Naive B cell (primary cell): Measurements from ENCODE around the gene CARMIL3. TPM values are rescaled to one million over a fixed set of nuclear protein-coding genes. Genes with fewer than 3 reads are reported as not detected.

ENCODE experiments used
- ATAC-seq, 2 donors: fragments of 150-1000 bp; cut with Tn5 transposase; 2 replicates each; pipeline ENCODE4 v1.10.0; 2021; ENCODE audit warnings: low read depth in 2 of 2, mild to moderate bottlenecking in 2 of 2, moderate library complexity in 2 of 2
- DNase-seq: peaks from one replicate; pipeline ENCODE4 v3.0.0; 2022
- H3K27ac Mint-ChIP-seq, 6 donors: one replicate each; pipeline ENCODE4 v1.8.0; 2020 to 2022; ENCODE audit warnings: mild to moderate bottlenecking in 6 of 6, mixed read lengths in 6 of 6, moderate library complexity in 5 of 6, inconsistent platforms in 2 of 6
- H3K27me3 Mint-ChIP-seq, 3 donors: one replicate each; pipeline ENCODE4 v1.8.0; 2021 to 2022; ENCODE audit warnings: mixed read lengths in 3 of 3, mild to moderate bottlenecking in 1 of 3
- H3K36me3 Mint-ChIP-seq, 2 donors: one replicate each; pipeline ENCODE4 v1.8.0; 2020 to 2022; ENCODE audit warnings: mixed read lengths in 2 of 2, inconsistent platforms in 1 of 2, mild to moderate bottlenecking in 1 of 2
- H3K4me1 Mint-ChIP-seq, 3 donors: one replicate each; pipeline ENCODE4 v1.8.0; 2020 to 2022; ENCODE audit warnings: mixed read lengths in 3 of 3, inconsistent platforms in 1 of 3, mild to moderate bottlenecking in 1 of 3, moderate library complexity in 1 of 3
- H3K4me3 Mint-ChIP-seq, 8 donors: one replicate each; pipeline ENCODE4 v1.8.0; 2020 to 2022; ENCODE audit warnings: mild to moderate bottlenecking in 8 of 8, mixed read lengths in 8 of 8, moderate library complexity in 8 of 8, inconsistent platforms in 2 of 8
- H3K9me3 Mint-ChIP-seq, 7 donors: one replicate each; pipeline ENCODE4 v1.8.0; 2020 to 2022; ENCODE audit warnings: mixed read lengths in 7 of 7, mild to moderate bottlenecking in 5 of 7, inconsistent platforms in 2 of 7, moderate library complexity in 1 of 7
- polyA plus RNA-seq, 6 donors: library from polyadenylated mRNA; unstranded; fragments of 300-500 nt; fragmentation: Illumina TruSeq; gene quantifications; one replicate each; pipeline ENCODE4 v1.2.3, GENCODE V29; 2021; ENCODE audit warnings: low read depth in 6 of 6

The CARMIL3 gene
- polyA plus RNA-seq, 6 donors from 2014 or later = 0.10 to 0.11 TPM; not detected in 4

GRCh38 chr14:24092110-24092504, 40.3 kb downstream of the CARMIL3 start:
- DNase-seq = no peak
- Mint-ChIP-seq H3K9me3 (no peaks in the 10 kb centered on the region), H3K36me3 (peaks cover 0 to 6% of the 10 kb centered on the region in 2 donors), H3K4me1 (peaks cover 36 to 54% (median 38%) of the 10 kb centered on the region in 3 donors), H3K27me3 (no peaks in the 10 kb centered on the region), H3K4me3 (peak overlapping the region in 6 of 8 donors; percentile 20 to 100 (median 98)), H3K27ac (peak overlapping the region in 2 of 6 donors; percentile 12 to 82)
- no peak for ATAC-seq

DNA sequence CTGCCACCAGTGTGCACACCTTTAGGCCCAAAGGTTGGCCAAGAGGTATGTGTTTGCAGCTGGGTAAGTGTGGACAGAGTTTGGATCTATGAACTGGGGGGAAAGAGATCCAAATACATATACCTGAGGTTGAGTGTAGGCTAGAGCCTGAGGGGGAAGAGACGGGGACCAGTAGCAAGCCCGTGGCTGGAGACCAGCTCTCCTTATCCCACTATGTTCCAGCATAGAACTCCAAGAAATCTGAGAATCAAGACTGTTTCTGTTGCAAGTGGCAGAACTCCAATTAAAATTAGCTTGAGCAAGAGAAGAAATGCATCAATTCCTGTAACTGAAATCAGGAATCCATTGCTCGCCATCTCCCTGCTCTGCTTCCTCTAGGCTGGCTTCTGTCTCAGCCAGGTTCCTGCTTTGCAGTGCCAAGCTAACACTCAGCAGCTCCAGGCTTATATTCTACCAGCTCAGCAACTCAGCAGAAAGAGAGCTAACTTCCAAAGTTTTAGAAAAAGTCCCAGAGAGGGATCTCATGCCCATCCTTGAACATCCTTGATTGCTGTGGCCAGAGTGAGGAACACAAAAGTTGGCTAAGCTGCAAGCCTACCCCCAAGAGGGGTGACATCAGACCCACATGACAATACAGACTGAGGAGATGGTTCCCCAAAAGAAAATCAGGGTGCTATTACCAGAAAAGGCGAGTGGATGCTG, 40.8 kb downstream of the CARMIL3 start:
- DNase-seq (no peak), ATAC-seq (no peak)
- no peaks in the 10 kb centered on the region for H3K27me3 Mint-ChIP-seq
- no peaks in the 10 kb centered on the region for H3K9me3 Mint-ChIP-seq
- H3K4me1 Mint-ChIP-seq = peaks cover 36 to 54% (median 38%) of the 10 kb centered on the region in 3 donors
- H3K36me3 Mint-ChIP-seq = peaks cover 0 to 6% of the 10 kb centered on the region in 2 donors
- H3K4me3 Mint-ChIP-seq = peak overlapping the region; percentile 79 to 100 (median 98)
- peak overlapping the region in 4 of 6 donors; percentile 93 to 96 (median 96) for H3K27ac Mint-ChIP-seq

DNA sequence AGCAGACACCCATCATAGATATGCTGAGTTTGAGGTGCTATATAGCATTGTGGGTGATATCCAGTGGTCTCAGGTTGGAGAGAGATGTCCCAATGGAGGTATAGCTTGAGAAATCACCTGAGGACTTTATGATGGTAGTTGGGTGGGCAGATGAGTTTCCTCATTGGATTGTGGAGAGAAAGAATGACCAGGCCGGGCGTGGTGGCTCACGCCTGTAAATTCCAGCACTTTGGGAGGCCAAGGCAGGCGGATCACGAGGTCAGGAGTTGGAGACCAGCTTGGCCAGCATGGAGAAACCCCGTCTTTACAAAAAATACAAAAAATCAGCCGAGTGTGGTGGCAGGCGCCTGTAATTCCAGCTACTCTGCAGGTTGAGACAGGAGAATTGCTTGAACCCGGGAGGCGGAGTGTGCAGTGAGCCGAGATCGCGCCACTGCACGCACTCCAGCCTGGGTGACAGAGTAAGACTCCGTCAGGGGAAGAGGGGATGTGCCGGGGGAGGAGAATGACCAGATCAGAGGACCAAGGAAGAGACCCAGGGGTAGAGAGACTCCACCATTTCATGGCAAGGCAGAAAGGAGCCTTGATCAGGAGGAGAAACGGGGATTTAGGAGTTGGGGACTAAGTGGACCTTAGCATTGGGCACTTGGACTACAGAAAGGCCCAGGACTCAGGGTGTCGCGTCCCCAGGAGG, 41.5 kb downstream of the CARMIL3 start:
- ATAC-seq (no peak), DNase-seq (no peak)
- Mint-ChIP-seq H3K27ac (peak overlapping the region; percentile 81 to 96 (median 96)), H3K4me1 (peaks cover 36 to 54% (median 38%) of the 10 kb centered on the region in 3 donors), H3K9me3 (no peaks in the 10 kb centered on the region), H3K4me3 (peak overlapping the region; percentile 96 to 100 (median 99)), H3K36me3 (peaks cover 0 to 6% of the 10 kb centered on the region in 2 donors), H3K27me3 (no peaks in the 10 kb centered on the region)

DNA sequence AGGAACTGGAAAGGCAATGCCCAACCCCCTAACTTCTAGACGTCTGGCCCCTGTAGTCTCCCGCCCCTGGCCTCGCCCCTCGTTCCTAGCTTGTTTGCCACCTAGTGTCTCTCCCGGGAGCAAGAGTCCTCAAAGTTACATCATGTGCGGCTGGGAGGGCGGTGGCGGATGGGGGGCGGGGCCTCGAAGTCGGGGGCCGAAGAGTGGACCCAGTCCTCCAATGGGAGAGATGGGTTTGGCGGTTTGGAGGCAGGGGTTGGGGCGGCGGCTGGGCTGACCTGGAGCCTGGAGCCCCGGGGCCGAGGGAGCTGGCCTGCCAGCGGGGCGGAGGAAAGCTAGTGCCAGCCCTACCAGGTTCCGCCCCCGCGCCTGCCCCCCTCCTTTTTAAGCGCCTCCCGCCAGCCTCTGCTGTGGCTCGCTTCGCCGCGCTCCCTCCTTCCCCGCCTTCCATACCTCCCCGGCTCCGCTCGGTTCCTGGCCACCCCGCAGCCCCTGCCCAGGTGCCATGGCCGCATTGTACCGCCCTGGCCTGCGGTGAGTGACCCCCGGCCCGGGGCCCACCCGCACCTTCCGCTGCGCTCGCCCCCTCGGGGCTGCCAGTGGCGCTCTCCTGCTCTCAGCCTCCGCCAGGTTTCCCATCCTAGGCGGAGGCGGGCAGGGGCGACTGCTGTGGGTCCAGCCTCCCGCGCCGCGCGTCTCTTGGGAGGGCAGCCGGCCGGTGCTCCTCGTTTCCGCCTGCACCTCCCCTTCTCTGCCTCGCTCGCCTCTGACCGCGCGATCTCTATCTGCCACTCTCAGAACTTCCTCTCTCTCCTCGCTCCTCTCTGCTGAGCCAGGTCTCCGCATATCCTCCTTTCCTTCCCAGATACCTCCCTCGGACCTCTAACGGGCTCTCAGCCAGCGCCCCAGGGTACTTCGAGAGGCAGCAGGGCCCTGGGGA, 42.4 kb downstream of the CARMIL3 start, which contains the start of gene PCK2:
TSS of gene PCK2 (plus strand) at position 411 of the 940 bp plus-strand sequence. CDS start at position 506, 95 bp downstream.
- no peaks in the 10 kb centered on the region for H3K27me3 Mint-ChIP-seq
- DNase-seq (peak; percentile 62), ATAC-seq (peak; percentile 64 to 67)
- peaks cover 0 to 8% of the 10 kb centered on the region in 2 donors for H3K36me3 Mint-ChIP-seq
- peak within 1 kb of the TSS; percentile 93 to 98 (median 96) for H3K27ac Mint-ChIP-seq
- peaks cover 36 to 54% (median 38%) of the 10 kb centered on the region in 3 donors for H3K4me1 Mint-ChIP-seq
- peak within 1 kb of the TSS; percentile 96 to 100 (median 99) for H3K4me3 Mint-ChIP-seq
- no peaks in the 10 kb centered on the region for H3K9me3 Mint-ChIP-seq

DNA sequence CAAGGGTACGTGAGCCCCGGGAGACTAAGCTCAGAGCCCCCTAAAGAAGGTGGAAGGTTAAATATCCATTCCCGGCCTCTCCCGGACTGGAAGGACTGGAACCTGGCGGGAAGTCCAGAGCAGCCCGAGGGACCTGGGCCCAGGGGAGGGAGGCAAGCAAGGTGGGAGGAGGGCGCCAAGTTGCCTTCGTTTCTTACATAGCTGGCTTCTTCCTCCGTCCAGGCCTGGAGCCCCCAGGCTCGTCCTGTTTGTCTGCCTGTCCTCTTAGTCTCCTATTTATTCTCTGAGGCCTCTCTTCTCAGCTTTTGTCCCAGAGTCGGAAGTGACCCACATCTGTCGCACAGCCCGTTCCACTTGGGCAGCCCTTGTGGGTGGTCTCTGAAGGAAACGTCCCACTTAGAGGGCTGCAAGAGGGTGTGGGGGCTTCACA, 43.0 kb downstream of the CARMIL3 start:
- H3K4me1 Mint-ChIP-seq = peaks cover 32 to 55% (median 43%) of the 10 kb centered on the region in 3 donors
- peak overlapping the region; percentile 96 to 100 (median 99) for H3K4me3 Mint-ChIP-seq
- H3K36me3 Mint-ChIP-seq = peaks cover 0 to 14% of the 10 kb centered on the region in 2 donors
- no peaks in the 10 kb centered on the region for H3K27me3 Mint-ChIP-seq
- H3K27ac Mint-ChIP-seq = peak overlapping the region; percentile 88 to 98 (median 96)
- no peak for DNase-seq
- no peak for ATAC-seq
- no peaks in the 10 kb centered on the region for H3K9me3 Mint-ChIP-seq

GRCh38 chr14:24095271-24096068, 43.7 kb downstream of the CARMIL3 start:
- H3K27me3 Mint-ChIP-seq = no peaks in the 10 kb centered on the region
- peaks cover 30 to 50% (median 41%) of the 10 kb centered on the region in 3 donors for H3K4me1 Mint-ChIP-seq
- H3K27ac Mint-ChIP-seq = peak overlapping the region; percentile 88 to 98 (median 96)
- H3K4me3 Mint-ChIP-seq = peak overlapping the region; percentile 96 to 100 (median 99)
- peaks cover 0 to 14% of the 10 kb centered on the region in 2 donors for H3K36me3 Mint-ChIP-seq
- ATAC-seq (peak; percentile 49 to 55), DNase-seq (peak; percentile 54)
- H3K9me3 Mint-ChIP-seq = no peaks in the 10 kb centered on the region

DNA sequence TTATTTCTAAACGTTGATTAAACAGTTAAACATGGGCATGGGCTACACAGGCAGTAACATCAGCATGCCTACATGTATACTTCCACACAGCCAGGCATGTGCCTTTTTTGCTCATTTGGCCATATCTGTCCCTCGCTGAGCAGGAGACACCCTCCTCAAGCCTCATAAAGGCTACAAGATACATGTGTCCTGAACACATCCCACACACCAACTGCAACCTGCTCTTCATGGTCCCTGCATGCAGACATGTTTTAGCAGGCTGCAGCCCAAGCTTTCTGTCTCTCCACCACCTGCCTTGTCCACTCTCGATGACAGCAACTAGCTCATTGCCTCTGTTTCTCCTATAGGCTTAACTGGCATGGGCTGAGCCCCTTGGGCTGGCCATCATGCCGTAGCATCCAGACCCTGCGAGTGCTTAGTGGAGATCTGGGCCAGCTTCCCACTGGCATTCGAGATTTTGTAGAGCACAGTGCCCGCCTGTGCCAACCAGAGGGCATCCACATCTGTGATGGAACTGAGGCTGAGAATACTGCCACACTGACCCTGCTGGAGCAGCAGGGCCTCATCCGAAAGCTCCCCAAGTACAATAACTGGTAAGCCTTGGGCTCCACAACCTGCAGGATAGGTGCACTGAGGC, 44.9 kb downstream of the CARMIL3 start:
- H3K27ac Mint-ChIP-seq = peak overlapping the region in 4 of 6 donors; percentile 18 to 69 (median 56)
- H3K9me3 Mint-ChIP-seq = no peaks in the 10 kb centered on the region
- DNase-seq (no peak), ATAC-seq (no peak)
- H3K27me3 Mint-ChIP-seq = no peaks in the 10 kb centered on the region
- H3K4me1 Mint-ChIP-seq = peaks cover 26 to 46% (median 37%) of the 10 kb centered on the region in 3 donors
- H3K36me3 Mint-ChIP-seq = peaks cover 0 to 14% of the 10 kb centered on the region in 2 donors
- peak overlapping the region; percentile 36 to 82 (median 58) for H3K4me3 Mint-ChIP-seq

- H3K36me3 Mint-ChIP-seq = peaks cover 0 to 22% of the 10 kb centered on the region in 2 donors
- no peak for DNase-seq
- peak overlapping the region in 1 of 8 donors; percentile 61 for H3K4me3 Mint-ChIP-seq
- ATAC-seq = no peak
- no peaks in the 10 kb centered on the region for H3K27me3 Mint-ChIP-seq
- peak overlapping the region in 2 of 6 donors; percentile 65 to 78 for H3K27ac Mint-ChIP-seq
- peaks cover 24 to 35% (median 32%) of the 10 kb centered on the region in 3 donors for H3K4me1 Mint-ChIP-seq
- H3K9me3 Mint-ChIP-seq = no peaks in the 10 kb centered on the region
These were observed 46.6 kb downstream of the CARMIL3 start for GRCh38 chr14:24098229-24098926.

DNA sequence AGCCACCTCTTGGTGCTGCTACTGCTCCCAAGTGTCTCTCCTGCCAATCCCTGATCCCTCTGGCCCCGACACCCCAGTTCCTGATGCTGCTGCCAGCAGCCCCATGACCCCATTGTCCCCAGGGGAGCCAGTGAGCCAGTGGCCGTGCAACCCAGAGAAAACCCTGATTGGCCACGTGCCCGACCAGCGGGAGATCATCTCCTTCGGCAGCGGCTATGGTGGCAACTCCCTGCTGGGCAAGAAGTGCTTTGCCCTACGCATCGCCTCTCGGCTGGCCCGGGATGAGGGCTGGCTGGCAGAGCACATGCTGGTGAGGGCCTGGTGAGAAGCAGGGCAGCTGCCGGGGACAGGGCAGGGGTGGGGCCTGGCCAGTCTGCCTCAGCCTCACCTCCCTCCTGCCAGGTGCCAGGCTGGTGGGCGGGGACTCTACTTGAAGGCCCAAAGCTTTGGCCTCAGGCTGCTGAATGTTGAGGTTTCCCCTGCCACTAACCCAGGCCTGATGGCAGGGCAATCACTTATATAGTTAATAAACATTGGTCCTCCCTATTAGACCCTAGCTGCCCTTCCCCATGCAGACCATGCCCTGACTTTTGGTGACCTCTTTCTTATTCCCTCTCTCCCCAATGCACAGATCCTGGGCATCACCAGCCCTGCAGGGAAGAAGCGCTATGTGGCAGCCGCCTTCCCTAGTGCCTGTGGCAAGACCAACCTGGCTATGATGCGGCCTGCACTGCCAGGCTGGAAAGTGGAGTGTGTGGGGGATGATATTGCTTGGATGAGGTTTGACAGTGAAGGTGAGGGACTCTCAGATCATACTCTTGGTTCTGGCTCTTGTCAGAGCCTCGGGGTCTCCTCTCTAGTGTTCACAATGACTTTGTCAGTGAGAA, 47.4 kb downstream of the CARMIL3 start:
- Mint-ChIP-seq H3K27ac (no peak overlapping the region), H3K4me3 (peak overlapping the region in 2 of 8 donors; percentile 56 to 61), H3K36me3 (peaks cover 6 to 29% of the 10 kb centered on the region in 2 donors), H3K4me1 (peaks cover 20 to 31% (median 27%) of the 10 kb centered on the region in 3 donors), H3K27me3 (no peaks in the 10 kb centered on the region), H3K9me3 (no peaks in the 10 kb centered on the region)
- ATAC-seq (no peak), DNase-seq (no peak)

DNA sequence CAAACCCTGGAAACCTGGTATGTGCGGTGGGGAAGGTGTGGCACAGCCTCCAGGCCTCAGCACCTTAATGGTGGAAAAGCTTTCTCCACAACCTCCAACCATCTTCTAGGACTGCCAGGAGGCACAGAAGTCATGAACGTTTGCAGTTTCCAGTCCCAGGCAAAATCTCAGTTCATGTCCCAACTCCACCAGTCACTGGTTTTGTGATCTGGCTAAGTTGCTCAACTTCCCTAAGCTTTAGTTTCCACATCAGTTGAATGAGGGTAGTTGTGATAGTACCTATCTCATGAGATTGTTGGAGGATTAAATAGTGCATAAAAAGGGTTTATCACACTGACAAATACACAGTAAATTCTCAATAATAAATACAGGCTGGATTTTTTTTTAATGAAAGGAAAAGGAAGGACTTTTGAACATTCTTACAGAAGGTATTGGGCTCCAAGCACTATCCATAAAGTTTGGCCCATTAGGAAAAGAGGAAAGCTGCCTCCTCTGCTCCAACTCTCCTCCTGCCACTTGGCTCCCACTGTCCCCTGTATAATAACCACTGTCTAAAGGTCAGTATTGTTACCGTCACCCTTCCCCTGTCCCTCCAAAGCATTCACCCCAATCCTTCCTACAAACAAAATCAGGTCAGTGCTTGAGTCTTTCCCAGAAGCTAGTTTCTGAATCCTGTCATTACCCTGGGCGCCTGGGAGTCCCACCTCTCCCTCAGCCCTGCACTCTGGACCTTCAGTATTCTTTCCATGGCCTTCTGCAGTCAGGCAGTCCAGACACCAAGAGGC, 48.6 kb downstream of the CARMIL3 start:
- Mint-ChIP-seq H3K9me3 (peaks cover 0 to 2% (median 0%) of the 10 kb centered on the region in 7 donors), H3K4me1 (peaks cover 14 to 21% (median 20%) of the 10 kb centered on the region in 3 donors), H3K27me3 (no peaks in the 10 kb centered on the region), H3K36me3 (peaks cover 14 to 31% of the 10 kb centered on the region in 2 donors), H3K4me3 (no peak overlapping the region), H3K27ac (peak overlapping the region in 1 of 6 donors; percentile 30)
- DNase-seq (no peak), ATAC-seq (no peak)
